ENCODE measurements around the gene NKD2.
"Not testable (repeated sequence)": the region's sequence is repeated elsewhere in the genome, so short reads cannot be mapped to it uniquely, and the experiment has no call there.

The NKD2 gene

DNA sequence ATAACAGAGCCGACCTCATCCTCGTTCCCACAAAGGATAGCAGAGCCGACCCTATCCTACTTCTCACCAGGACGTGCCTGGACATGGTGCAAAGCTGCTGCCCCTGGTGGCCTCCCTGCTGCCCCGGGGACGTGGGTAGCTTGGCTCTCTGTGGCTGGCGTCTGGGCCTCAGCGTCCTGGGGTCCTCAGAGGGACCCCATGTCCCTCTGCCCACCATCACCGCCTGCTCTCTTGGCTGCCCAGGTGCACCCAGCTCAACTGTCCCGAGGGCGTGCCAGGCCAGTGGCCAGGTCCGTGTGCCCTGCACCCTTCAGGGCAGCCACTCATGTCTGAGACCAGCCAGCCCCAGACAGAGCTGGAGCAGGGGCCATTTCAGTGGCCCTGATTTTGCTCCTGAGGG, 8.5 kb downstream of the NKD2 start:
- no peak for DNase-seq (ENCODE audit: low spot score)
- Histone ChIP-seq H3K27ac (no peak overlapping the region), H3K4me3 (no peak overlapping the region)
- TF ChIP-seq, protein P1, sequence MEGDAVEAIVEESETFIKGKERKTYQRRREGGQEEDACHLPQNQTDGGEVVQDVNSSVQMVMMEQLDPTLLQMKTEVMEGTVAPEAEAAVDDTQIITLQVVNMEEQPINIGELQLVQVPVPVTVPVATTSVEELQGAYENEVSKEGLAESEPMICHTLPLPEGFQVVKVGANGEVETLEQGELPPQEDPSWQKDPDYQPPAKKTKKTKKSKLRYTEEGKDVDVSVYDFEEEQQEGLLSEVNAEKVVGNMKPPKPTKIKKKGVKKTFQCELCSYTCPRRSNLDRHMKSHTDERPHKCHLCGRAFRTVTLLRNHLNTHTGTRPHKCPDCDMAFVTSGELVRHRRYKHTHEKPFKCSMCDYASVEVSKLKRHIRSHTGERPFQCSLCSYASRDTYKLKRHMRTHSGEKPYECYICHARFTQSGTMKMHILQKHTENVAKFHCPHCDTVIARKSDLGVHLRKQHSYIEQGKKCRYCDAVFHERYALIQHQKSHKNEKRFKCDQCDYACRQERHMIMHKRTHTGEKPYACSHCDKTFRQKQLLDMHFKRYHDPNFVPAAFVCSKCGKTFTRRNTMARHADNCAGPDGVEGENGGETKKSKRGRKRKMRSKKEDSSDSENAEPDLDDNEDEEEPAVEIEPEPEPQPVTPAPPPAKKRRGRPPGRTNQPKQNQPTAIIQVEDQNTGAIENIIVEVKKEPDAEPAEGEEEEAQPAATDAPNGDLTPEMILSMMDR (IDR thresholded peaks at IDR 0.05): no peak

DNA sequence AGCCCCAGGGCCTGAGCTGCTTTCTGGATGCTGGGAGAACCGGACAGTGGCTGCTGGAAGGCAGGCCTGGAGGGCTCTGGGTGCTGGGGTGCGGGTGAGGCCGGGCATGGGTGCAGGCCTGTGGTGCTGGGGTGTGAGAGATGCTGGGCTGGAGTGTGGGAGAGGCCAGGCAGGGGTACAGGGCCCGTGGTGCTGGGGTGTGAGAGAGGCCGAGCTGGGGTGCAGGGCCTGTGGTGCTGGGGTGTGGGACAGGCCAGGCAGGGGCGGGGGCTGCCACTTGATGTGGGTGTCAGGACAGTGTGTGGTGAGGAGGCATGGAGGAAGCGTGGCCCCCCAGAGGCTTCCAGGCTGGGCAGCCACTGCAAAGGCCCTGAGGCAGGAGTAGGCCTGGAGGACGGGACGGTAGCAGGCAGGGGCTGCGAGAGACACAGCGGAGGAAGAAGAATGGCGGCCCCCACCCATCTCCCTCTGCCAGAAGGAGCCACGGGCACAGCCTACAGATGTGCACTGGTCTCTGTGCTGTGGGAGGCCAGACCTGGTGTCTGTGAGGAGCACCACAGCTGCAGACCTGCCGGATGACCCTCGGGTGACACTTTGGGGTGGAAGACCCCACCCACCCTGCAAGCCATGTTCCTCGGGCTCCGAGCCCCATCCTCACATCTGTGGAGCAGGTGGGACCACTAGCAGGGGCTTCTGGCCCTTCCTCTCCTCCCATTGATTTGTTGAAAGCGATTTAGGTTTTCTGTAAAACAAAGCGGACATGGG, 9.3 kb downstream of the NKD2 start:
- TF ChIP-seq, protein P1 (IDR thresholded peaks at IDR 0.05): no peak
- DNase-seq (ENCODE audit: low spot score): no peak
- Histone ChIP-seq H3K27ac (no peak overlapping the region), H3K4me3 (no peak overlapping the region)

DNA sequence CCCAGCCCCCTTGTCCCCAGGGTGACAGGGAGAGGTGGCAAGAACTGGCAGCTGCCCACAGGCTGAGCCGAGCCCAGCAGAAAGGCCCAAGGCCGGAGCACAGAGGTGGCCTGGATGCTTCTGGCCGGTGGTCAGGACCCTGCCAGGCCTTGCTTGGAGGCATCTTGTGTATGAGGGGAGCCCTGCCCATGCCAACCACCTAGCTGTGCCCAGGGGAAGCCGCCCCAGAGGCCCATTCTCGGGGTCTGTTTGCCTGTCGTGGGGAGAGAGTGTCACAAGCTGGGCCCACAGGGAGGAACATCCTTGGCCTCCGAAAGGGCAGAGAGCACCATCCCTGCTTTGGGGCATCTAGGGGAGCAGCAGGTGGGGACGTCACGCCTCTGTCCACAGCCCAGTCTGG, 10.0 kb downstream of the NKD2 start:
- TF ChIP-seq, protein P1 (IDR thresholded peaks at IDR 0.05): no peak
- DNase-seq (ENCODE audit: low spot score): no peak
- H3K4me3 ChIP-seq: no peak overlapping the region
- no peak overlapping the region for H3K27ac ChIP-seq

DNA sequence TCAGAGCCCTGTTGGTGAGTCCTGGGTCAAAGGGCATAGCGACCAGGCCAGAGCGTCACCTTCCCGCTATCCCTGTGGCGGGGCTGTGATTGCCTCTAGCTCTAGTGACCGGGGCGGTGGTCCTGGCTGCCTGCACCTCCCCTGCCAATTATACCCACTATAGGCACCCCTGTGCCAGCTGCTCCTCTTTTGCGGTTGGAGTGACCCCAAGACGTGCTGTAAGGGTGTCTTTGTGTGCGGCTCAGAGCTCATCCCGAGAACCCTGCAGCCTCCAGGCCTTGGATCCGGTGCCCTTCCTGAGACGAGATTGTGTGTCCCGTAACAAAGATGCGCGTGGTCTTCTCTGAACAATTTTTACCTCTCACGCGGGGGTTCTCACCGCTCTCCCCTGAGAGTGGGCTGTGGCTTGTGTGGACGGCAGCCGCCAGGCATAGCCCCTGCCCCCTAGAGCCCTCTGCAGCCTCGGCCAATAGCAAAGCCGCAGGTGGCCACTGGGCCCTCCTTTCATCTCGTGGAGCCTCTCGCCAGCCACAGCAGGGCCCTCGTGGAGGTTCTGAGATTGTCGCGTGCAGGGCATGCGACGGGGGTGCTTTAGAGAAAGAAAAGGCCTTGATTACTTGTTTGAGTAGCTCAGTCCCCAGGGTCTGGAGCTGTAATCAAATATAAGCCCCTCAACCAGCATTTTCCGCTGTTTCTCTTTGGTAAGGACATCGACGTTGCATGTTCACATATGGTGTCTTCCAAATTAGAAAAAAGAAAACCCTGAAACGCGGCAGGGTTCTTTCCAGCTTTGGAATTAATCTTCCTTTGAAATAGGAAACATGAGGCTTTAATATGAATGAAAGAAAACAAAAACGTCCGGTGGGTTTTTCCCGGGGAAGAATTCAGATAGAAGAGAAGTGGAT, 10.7 kb downstream of the NKD2 start:
- no peak overlapping the region for H3K4me3 ChIP-seq
- TF ChIP-seq, protein P1 (IDR thresholded peaks at IDR 0.05): no peak
- H3K27ac ChIP-seq: no peak overlapping the region
- no peak for DNase-seq (ENCODE audit: low spot score)

DNA sequence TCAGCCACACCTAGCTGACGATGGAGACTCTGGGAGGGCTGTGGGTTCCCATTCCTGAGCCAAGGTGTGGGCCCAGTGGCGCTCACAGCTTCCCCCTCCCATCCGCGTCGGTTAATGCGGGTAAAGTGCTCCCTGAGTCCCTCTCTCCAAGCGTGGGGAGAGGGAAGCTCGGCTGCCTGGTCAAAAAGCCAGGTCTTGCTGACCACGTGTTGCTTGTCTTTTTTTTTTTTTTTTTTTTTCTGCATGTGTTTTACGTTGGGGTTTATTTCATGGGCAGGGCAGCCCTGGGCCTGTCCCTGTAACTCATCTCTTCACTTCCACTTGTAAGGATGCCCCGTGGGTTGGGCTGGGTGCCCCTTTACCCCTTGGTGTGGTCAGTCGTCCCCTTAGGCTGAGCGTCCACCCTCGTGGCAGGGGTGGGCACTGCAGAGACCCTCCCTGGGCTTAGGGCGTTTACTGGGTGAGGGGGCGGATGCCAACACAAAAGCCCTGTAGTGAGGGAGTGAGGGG, 11.9 kb downstream of the NKD2 start:
- no peak for DNase-seq (ENCODE audit: low spot score)
- no peak overlapping the region for H3K4me3 ChIP-seq
- H3K27ac ChIP-seq: no peak overlapping the region
- TF ChIP-seq, protein P1 (IDR thresholded peaks at IDR 0.05): no peak

DNA sequence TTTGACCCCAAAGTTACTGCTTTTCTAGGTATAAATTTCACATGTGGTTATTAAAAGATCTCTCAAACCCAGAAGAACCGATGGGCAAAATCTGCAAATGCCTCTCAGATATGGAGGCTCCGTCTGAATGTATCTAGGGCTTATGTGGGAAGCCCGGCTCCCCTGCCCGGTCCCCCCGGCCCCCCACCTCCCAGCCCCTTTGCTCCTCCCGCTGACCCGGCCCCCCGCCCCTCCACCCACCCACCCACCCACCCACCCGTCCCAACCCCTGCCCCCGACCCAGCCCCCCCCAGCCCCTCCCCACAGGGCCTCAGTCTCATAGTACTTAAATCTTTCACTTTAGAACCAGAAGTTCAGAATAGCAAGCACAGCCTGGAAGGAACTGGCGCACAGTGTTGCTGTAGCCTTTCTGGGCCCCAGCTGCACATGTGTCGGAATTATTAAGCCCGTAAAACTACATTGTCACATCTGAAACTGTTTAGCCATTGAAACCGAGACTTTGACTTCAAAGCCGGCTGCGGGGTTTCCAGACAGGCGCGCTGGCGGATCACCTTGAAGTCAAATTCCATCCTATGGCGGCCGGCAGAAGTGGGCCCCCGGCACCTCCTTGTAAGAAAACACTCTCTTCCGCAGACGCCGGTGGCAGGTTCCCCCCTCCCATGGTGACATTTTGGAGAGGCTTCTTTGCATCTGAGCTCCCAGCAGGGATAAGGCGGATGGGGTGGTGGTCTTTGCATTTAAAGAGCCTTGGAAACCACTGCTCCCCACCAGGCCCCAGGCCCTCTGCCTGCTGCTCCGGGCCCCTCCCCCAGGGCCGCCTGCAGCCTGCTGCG, 12.8 kb downstream of the NKD2 start:
- no peak overlapping the region for H3K4me3 ChIP-seq
- TF ChIP-seq, protein P1 (IDR thresholded peaks at IDR 0.05): no peak
- no peak for DNase-seq (ENCODE audit: low spot score)
- no peak overlapping the region for H3K27ac ChIP-seq

DNA sequence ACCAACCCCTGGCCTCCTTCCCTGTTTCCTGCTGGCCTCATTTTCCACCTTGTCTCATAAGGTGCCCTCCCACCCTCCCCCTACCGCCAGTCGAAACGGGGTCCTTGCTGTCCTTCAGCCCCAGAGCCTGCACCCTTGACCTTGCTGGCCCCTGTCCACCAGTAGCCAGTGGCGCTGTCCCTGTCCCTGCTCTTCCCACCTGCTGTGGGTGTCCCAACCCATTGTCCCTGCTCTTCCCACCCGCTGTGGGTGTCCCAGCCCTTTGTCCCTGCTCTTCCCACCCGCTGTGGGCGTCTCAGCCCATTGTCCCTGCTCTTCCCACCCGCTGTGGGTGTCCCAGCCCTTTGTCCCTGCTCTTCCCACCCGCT, 13.4 kb downstream of the NKD2 start:
- not testable (repeated sequence) for H3K27ac ChIP-seq; H3K4me3 ChIP-seq; DNase-seq (ENCODE audit: low spot score)

All from coronary artery (tissue), 2 donors.